Tibial artery (tissue), 4 donors: ENCODE data around the gene KRT15.

Experiments used
- DNase-seq, 2 donors: peaks; one replicate each; pipeline ENCODE4 v3.0.0-alpha.2; 2019
- H3K27ac ChIP-seq, 2 donors: fragments of 200-600 bp; sonication (generic) in 1 of 2; 1 replicate in 1 of 2; 2 replicates in 1 of 2; pipeline ENCODE4 v1.5.1; 2018 to 2019; ENCODE audit warnings: mild to moderate bottlenecking in 1 of 2
- H3K27me3 ChIP-seq, 2 donors: fragments of 200-600 bp; sonication (generic) in 1 of 2; one replicate each; pipeline versions ENCODE4 v1.5.1 to v1.6.0; 2016 to 2019
- H3K36me3 ChIP-seq, 3 donors: fragments of 200-600 bp; sonication (generic) in 2 of 3; one replicate each; pipeline ENCODE4 v1.5.1; 2016 to 2019; ENCODE audit warnings: mild to moderate bottlenecking in 2 of 3
- H3K4me1 ChIP-seq, 4 donors: fragments of 200-600 bp; sonication (generic) in 2 of 4; 1 replicate in 3 of 4; 2 replicates in 1 of 4; pipeline ENCODE4 v1.5.1; 2016 to 2019
- H3K4me3 ChIP-seq, 2 donors: fragments of 200-600 bp; sonication (generic) in 1 of 2; 1 replicate in 1 of 2; 2 replicates in 1 of 2; pipeline ENCODE4 v1.5.1; 2018 to 2019; ENCODE audit warnings: mild to moderate bottlenecking in 2 of 2
- H3K9me3 ChIP-seq, 3 donors: fragments of 200-600 bp; sonication (generic) in 1 of 3; one replicate each; pipeline ENCODE4 v1.5.1; 2016 to 2019
- CTCF ChIP-seq, 2 experiments: fragments of 200-600 bp in 1 of 2; fragments of 450-650 bp in 1 of 2; IDR thresholded peaks; one replicate each; pipeline ENCODE4 v1.5.1; 2017 to 2019; ENCODE audit warnings: antibody characterized with exemption in 2 of 2, mild to moderate bottlenecking in 1 of 2, moderate library complexity in 1 of 2
- intact Hi-C: fragments of 100-400 bp; cut with DNase I; formaldehyde crosslinking; loops from one replicate; pipeline ENCODE4 v1.15.0; 2023; ENCODE audit warnings: low total_unique reads

Gene KRT15

GRCh38 chr17:41534899-41535546 lies 16.3 kb upstream of the KRT15 start:
- no peaks in the 10 kb centered on the region for H3K9me3 ChIP-seq
- H3K4me3 ChIP-seq: no peak overlapping the region
- peaks cover 0 to 25% of the 10 kb centered on the region in 2 donors for H3K27me3 ChIP-seq
- H3K36me3 ChIP-seq: no peaks in the 10 kb centered on the region
- intact Hi-C loops: no loop called here
- peaks cover 0 to 16% (median 0%) of the 10 kb centered on the region in 4 donors for H3K4me1 ChIP-seq
- DNase-seq: no peak
- no peak for TF ChIP-seq CTCF (IDR thresholded peaks at IDR 0.05)
- no peak overlapping the region for H3K27ac ChIP-seq

- Histone ChIP-seq H3K27me3 (peaks cover 0 to 39% of the 10 kb centered on the region in 2 donors), H3K4me3 (no peak overlapping the region), H3K27ac (no peak overlapping the region), H3K4me1 (peaks cover 0 to 12% (median 0%) of the 10 kb centered on the region in 4 donors), H3K36me3 (no peaks in the 10 kb centered on the region), H3K9me3 (no peaks in the 10 kb centered on the region)
- no peak for TF ChIP-seq CTCF (IDR thresholded peaks at IDR 0.05)
- DNase-seq: no peak
- intact Hi-C loops: no loop called here
Measured at GRCh38 chr17:41533613-41534012, 14.9 kb upstream of the KRT15 start.

GRCh38 chr17:41532947-41533570 lies 14.4 kb upstream of the KRT15 start:
- TF ChIP-seq CTCF (IDR thresholded peaks at IDR 0.05): no peak
- H3K9me3 ChIP-seq: no peaks in the 10 kb centered on the region
- DNase-seq: no peak
- H3K4me3 ChIP-seq: no peak overlapping the region
- H3K27ac ChIP-seq: no peak overlapping the region
- peaks cover 0 to 45% of the 10 kb centered on the region in 2 donors for H3K27me3 ChIP-seq
- intact Hi-C loops: no loop called here
- peaks cover 0 to 17% (median 3%) of the 10 kb centered on the region in 4 donors for H3K4me1 ChIP-seq
- no peaks in the 10 kb centered on the region for H3K36me3 ChIP-seq

- DNase-seq: no peak
- H3K36me3 ChIP-seq: no peaks in the 10 kb centered on the region
- no peak overlapping the region for H3K4me3 ChIP-seq
- no peak for TF ChIP-seq CTCF (IDR thresholded peaks at IDR 0.05)
- intact Hi-C loops: no loop called here
- H3K9me3 ChIP-seq: no peaks in the 10 kb centered on the region
- H3K4me1 ChIP-seq: peaks cover 0 to 26% (median 13%) of the 10 kb centered on the region in 4 donors
- H3K27me3 ChIP-seq: peaks cover 4 to 55% of the 10 kb centered on the region in 2 donors
- no peak overlapping the region for H3K27ac ChIP-seq
Measured at GRCh38 chr17:41531993-41532392, 13.3 kb upstream of the KRT15 start.

GRCh38 chr17:41530062-41531048 lies 11.7 kb upstream of the KRT15 start:
- no peak for DNase-seq
- H3K9me3 ChIP-seq: no peaks in the 10 kb centered on the region
- no peak overlapping the region for H3K27ac ChIP-seq
- no peaks in the 10 kb centered on the region for H3K36me3 ChIP-seq
- peaks cover 4 to 45% of the 10 kb centered on the region in 2 donors for H3K27me3 ChIP-seq
- peaks cover 0 to 19% (median 13%) of the 10 kb centered on the region in 4 donors for H3K4me1 ChIP-seq
- no peak for TF ChIP-seq CTCF (IDR thresholded peaks at IDR 0.05)
- H3K4me3 ChIP-seq: no peak overlapping the region
- intact Hi-C loops: no loop called here
